ENCODE results near the gene TOR1AIP2. TPM values are rescaled to one million over a fixed set of nuclear protein-coding genes. Genes with fewer than 3 reads are reported as not detected.

Gene TOR1AIP2
- total RNA-seq, 1 donor from 2014 or later, result 57.5 TPM

DNA sequence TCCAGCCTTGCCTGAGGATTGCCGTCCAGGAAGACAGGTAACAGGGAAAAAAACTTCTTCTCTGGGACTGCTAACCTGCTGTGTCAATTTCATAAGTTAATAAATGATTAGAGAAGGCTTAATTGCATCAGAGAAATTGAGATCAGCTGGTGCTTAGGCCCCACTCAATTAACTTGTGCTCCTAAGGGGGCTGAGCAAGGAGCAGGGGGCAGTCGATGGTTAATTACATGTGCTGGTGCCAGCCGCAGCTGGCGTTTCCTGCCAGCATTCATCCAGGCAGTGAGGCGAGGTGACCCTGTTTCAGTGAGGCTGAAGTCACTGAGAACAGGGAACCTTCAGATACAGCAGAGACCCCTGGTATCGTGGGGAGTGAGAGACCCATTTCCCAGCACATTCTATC is 74.5 kb downstream of the TOR1AIP2 start:
- DNase-seq, result no peak
- H3K27me3 Mint-ChIP-seq, result no peaks in the 10 kb centered on the region
- intact Hi-C loops (cut with micrococcal nuclease), result no loop called here
- no peak overlapping the region for H3K27ac Mint-ChIP-seq
- no peaks in the 10 kb centered on the region for H3K4me1 Mint-ChIP-seq
- no peaks in the 10 kb centered on the region for H3K36me3 Mint-ChIP-seq (ENCODE audit: low read depth)
- H3K4me3 Mint-ChIP-seq, result no peak overlapping the region
- H3K9me3 Mint-ChIP-seq, result no peaks in the 10 kb centered on the region

DNA sequence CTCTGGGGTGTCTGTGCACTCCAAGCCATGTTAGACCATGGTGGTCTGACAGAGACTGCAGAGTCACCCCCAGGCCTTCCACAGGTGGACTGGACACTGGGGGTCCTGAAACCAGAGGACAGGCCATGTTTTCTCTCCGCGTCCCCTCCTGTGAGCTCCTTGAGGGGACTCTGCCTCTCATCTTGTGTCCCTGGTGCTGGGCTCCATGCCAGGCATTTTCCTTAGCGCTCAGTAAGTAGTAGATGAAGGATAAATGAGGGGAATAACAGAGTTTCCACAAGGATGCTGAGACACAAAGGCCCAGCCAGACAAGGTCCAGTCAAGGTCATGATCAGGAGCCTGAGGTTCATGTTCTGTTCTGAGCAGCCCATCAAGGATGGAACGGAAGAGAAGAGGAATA is 77.1 kb downstream of the TOR1AIP2 start:
- no peaks in the 10 kb centered on the region for H3K9me3 Mint-ChIP-seq
- no peak for DNase-seq
- intact Hi-C loops (cut with micrococcal nuclease), result no loop called here
- H3K27me3 Mint-ChIP-seq, result peaks cover 6% of the 10 kb centered on the region
- no peaks in the 10 kb centered on the region for H3K36me3 Mint-ChIP-seq (ENCODE audit: low read depth)
- no peak overlapping the region for H3K27ac Mint-ChIP-seq
- H3K4me1 Mint-ChIP-seq, result no peaks in the 10 kb centered on the region
- no peak overlapping the region for H3K4me3 Mint-ChIP-seq

DNA sequence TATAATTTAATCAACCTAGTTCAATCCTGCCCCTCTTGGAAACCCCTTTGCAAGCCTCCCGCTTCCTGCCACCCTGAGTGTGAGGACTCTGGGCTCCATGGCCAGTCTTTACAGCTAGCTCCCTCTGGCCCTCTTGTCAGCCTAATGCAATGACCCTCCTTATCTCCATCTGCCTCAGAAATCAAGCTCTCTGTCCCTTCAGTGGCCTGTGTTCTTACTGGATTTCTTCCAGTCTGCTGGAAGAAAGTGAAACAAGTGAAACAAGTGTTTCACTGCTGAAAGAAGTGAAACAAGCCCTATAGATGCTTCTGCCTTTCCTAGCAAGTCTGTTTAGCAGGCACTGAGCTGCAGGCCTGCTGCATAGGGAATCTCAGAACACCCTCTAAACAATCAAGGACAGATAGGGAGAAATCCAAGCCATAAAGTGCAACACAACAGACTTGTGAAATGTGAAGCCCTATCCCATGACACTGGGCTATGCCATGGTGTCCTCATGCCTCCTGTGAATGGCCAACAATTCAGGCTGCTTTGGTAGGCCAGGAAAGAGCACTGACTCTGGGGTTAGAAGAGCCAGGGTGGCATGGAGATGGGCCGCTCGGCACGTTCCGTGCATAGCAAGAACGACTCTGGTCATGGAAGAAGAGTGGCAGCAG is 78.6 kb downstream of the TOR1AIP2 start:
- Mint-ChIP-seq H3K27ac (no peak overlapping the region), H3K4me3 (no peak overlapping the region), H3K4me1 (no peaks in the 10 kb centered on the region), H3K9me3 (no peaks in the 10 kb centered on the region), H3K36me3 (ENCODE audit: low read depth) (no peaks in the 10 kb centered on the region), H3K27me3 (peaks cover 6% of the 10 kb centered on the region)
- no peak for DNase-seq
- intact Hi-C loops (cut with micrococcal nuclease), result no loop called here

DNA sequence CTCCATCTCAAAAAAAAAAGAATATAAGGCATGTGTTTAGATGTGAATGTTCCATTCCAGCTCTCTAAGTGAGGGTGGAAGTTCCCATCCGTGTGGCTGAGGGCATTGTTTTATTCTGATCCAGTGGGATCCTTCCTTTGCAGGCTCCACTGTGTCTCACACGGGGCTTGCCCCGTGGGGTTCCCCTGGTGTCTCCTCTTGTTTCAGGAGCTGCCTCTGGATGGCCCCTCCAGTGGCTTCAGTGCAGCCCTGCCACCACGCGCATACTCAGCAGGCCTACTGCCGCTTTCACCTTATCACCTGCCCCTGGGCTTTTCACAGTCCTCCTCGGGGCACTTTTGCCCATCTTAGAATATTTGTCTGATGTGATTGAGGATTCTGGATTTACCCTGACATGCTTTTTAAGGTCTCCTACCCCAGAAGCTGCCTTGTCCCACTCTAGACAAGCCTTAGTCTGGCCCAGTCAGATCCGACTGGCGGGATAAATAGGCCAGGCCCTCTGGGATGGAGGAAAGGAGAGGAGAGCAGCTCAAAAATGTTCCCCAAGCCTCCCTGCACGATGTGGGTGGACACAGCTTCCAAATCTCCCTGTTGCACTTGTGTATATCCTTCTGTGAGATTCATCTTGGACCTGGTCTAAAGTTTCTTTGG is 79.3 kb downstream of the TOR1AIP2 start:
- Mint-ChIP-seq H3K4me1 (no peaks in the 10 kb centered on the region), H3K9me3 (no peaks in the 10 kb centered on the region), H3K36me3 (ENCODE audit: low read depth) (no peaks in the 10 kb centered on the region), H3K27ac (no peak overlapping the region), H3K27me3 (peaks cover 6% of the 10 kb centered on the region), H3K4me3 (no peak overlapping the region)
- intact Hi-C loops (cut with micrococcal nuclease), result no loop called here
- DNase-seq, result no peak

DNA sequence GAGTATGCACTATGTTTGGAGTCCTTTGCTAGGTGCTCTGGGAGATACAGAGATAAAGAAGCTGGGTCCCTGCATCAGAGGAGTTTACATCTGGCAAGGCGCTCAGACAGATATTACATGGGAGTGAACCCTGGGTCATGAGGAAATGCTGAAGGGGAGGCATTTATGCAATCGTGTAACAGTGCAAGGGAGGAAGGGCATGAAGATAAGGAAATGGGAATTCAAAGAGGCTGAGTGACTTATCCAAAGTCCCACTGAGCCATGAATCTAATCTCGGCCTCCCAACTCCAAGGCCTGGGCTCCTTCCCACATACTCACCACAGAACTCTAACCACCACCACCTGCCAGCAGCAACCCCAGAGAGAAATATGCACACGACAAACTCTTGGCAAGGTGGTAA is 82.9 kb downstream of the TOR1AIP2 start:
- no peak for DNase-seq
- intact Hi-C loops (cut with micrococcal nuclease), result no loop called here
- H3K27me3 Mint-ChIP-seq, result peaks cover 6% of the 10 kb centered on the region
- no peak overlapping the region for H3K4me3 Mint-ChIP-seq
- no peaks in the 10 kb centered on the region for H3K9me3 Mint-ChIP-seq
- no peak overlapping the region for H3K27ac Mint-ChIP-seq
- no peaks in the 10 kb centered on the region for H3K4me1 Mint-ChIP-seq
- no peaks in the 10 kb centered on the region for H3K36me3 Mint-ChIP-seq (ENCODE audit: low read depth)

- intact Hi-C loops (cut with micrococcal nuclease), result no loop called here
Observed at GRCh38 chr1:179794146-179794545, 83.5 kb downstream of the TOR1AIP2 start.

DNA sequence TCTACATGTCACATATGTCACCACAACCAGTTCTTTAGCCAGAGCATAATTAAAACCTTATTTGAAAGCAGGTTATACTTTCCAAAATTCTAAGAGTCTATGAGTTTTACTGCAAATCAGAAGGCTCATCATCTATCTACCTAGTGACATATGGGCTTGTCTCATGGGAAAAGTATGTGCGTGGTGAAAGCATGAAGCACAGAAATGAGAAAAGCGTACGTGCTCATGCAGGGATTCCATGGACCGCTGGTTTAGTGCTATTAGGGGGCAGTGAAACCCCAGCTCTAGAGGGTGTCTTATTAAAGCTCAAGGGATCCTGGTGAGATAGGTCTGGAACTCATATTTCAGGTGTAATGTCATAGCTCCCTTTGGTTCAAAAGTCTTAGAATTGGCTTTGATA is 84.3 kb downstream of the TOR1AIP2 start:
- H3K4me3 Mint-ChIP-seq, result no peak overlapping the region
- H3K36me3 Mint-ChIP-seq (ENCODE audit: low read depth), result no peaks in the 10 kb centered on the region
- intact Hi-C loops (cut with micrococcal nuclease), result no loop called here
- H3K9me3 Mint-ChIP-seq, result no peaks in the 10 kb centered on the region
- peaks cover 6% of the 10 kb centered on the region for H3K27me3 Mint-ChIP-seq
- no peaks in the 10 kb centered on the region for H3K4me1 Mint-ChIP-seq
- H3K27ac Mint-ChIP-seq, result no peak overlapping the region
- no peak for DNase-seq

More at GRCh38 chr1:179794146-179794545, 83.5 kb downstream of the TOR1AIP2 start:
- Mint-ChIP-seq H3K36me3 (ENCODE audit: low read depth) (no peaks in the 10 kb centered on the region), H3K9me3 (no peaks in the 10 kb centered on the region), H3K4me3 (no peak overlapping the region), H3K27ac (no peak overlapping the region), H3K4me1 (no peaks in the 10 kb centered on the region), H3K27me3 (peaks cover 6% of the 10 kb centered on the region)
- no peak for DNase-seq

Other genes starting within 250 kb of the TOR1AIP2 start
- not detected in 2 replicates for gene FAM163A, start 134.5 kb downstream of the TOR1AIP2 start, total RNA-seq
- 69.2 and 77.2 TPM in 2 replicates for gene TOR1AIP1, start 4.5 kb upstream of the TOR1AIP2 start, total RNA-seq
- 35.0 and 43.6 TPM in 2 replicates for gene CEP350, start 77.0 kb upstream of the TOR1AIP2 start, total RNA-seq